BE2C (cell line): Measurements from ENCODE around the gene DBF4.
"Not testable (repeated sequence)": the region's sequence is repeated elsewhere in the genome, so short reads cannot be mapped to it uniquely, and the experiment has no call there.

Experiments
- DNase-seq: peaks from one replicate; pipeline ENCODE4 v3.0.0-alpha.2; 2020
- H3K27me3 ChIP-seq: fragments of 250-450 bp; sonication (Bioruptor Pico); 2 replicates; pipeline ENCODE4 v1.5.1; 2020; ENCODE audit warnings: mild to moderate bottlenecking
- H3K36me3 ChIP-seq: fragments of 250-450 bp; sonication (Bioruptor Pico); 2 replicates; pipeline ENCODE4 v1.5.1; 2020; ENCODE audit warnings: mild to moderate bottlenecking
- H3K4me1 ChIP-seq: fragments of 250-450 bp; sonication (Bioruptor Pico); 2 replicates; pipeline ENCODE4 v1.5.1; 2020
- H3K4me3 ChIP-seq: 2 replicates; pipeline ENCODE4 v1.5.1; 2011; ENCODE audit warnings: low read depth, low read length
- H3K9me3 ChIP-seq: fragments of 250-450 bp; sonication (Bioruptor Pico); 2 replicates; pipeline ENCODE4 v1.5.1; 2020
- CTCF ChIP-seq: IDR thresholded peaks from 2 replicates; pipeline ENCODE4 v1.5.1; 2012; ENCODE audit warnings: mild to moderate bottlenecking, low read depth, low read length

The DBF4 gene

DNA sequence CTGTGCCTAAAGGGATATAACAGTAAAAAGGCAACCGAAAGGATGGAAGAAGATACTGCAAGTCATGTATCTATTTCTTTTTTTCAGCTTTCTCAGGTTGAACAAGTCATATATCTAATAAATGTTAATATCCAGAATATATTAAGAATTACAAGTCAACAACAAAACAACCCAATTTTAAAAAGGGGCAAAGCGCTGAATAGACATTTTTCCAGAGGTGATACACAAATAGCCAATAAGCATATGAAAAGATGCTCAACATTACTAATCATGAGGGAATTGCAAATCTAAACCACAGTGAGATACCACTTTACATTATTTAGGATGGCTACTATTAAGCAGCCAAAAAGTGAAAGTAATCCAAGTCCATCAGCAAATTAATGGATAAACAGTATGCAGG, 23.0 kb downstream of the DBF4 start:
- Histone ChIP-seq H3K4me1 (no peaks in the 10 kb centered on the region), H3K27me3 (no peaks in the 10 kb centered on the region), H3K36me3 (peaks cover 24% of the 10 kb centered on the region), H3K9me3 (no peaks in the 10 kb centered on the region), H3K4me3 (no peak overlapping the region)
- DNase-seq = no peak
- no peak for TF ChIP-seq CTCF

GRCh38 chr7:87907136-87907906, 31.0 kb downstream of the DBF4 start:
- H3K9me3 ChIP-seq, H3K4me3 ChIP-seq, DNase-seq, H3K36me3 ChIP-seq, H3K4me1 ChIP-seq, H3K27me3 ChIP-seq: not testable (repeated sequence)

DNA sequence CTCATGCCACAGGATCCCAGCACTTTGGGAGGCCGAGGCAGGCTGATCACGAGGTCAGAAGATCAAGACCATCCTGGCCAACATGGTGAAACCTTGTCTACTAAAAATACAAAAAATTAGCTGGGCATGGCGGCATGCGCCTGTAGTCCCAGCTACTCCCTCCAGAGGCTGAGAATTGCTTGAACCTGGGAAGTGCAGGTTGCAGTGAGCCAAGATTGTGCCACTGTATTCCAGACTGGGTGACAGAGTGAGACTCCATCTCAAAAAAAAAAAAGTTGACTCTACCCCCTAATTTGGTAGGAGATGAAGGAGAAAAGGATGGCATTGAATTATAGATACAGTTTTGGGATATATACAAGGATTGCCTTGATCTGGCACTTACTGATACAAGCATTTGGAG, 32.5 kb downstream of the DBF4 start:
- H3K36me3 ChIP-seq, H3K27me3 ChIP-seq, H3K4me3 ChIP-seq, H3K9me3 ChIP-seq, H3K4me1 ChIP-seq, DNase-seq: not testable (repeated sequence)

DNA sequence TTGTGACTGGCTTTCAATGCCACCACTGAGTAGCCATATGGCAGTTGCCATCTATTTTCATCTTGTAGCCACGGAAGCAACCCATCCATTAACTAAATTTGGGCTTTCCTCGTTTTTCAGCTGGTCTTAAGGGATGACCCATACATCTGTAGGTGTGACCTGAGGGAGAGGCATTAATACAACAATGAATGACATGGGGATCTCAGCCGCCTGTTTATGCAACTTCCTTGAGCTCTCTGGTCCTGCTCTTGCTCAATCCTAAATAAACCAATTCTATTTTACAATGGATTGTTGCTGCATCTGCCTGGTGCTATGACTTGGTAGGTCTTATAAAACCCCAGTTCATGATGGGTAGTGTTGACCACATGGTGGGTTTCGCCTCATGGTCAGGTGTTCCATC, 35.8 kb downstream of the DBF4 start:
- no peak overlapping the region for H3K4me3 ChIP-seq
- no peaks in the 10 kb centered on the region for H3K27me3 ChIP-seq
- no peaks in the 10 kb centered on the region for H3K36me3 ChIP-seq
- no peaks in the 10 kb centered on the region for H3K4me1 ChIP-seq
- no peak for TF ChIP-seq CTCF
- no peaks in the 10 kb centered on the region for H3K9me3 ChIP-seq
- no peak for DNase-seq

- H3K36me3 ChIP-seq = no peaks in the 10 kb centered on the region
- no peak for TF ChIP-seq CTCF
- H3K4me3 ChIP-seq = no peak overlapping the region
- H3K4me1 ChIP-seq = no peaks in the 10 kb centered on the region
- no peaks in the 10 kb centered on the region for H3K27me3 ChIP-seq
- no peak for DNase-seq
- H3K9me3 ChIP-seq = no peaks in the 10 kb centered on the region
These were observed 42.4 kb downstream of the DBF4 start for GRCh38 chr7:87918740-87919139.

GRCh38 chr7:87919875-87920274, 43.6 kb downstream of the DBF4 start:
- Histone ChIP-seq H3K4me1 (no peaks in the 10 kb centered on the region), H3K36me3 (no peaks in the 10 kb centered on the region), H3K27me3 (no peaks in the 10 kb centered on the region)

More at GRCh38 chr7:87919875-87920274, 43.6 kb downstream of the DBF4 start:
- Histone ChIP-seq H3K4me3 (no peak overlapping the region), H3K9me3 (no peaks in the 10 kb centered on the region)
- DNase-seq = no peak
- TF ChIP-seq CTCF = no peak
